G401 (cell line): ENCODE measurements around the gene MYBPHL. TPM values are rescaled to one million over a fixed set of nuclear protein-coding genes. Genes with fewer than 3 reads are reported as not detected.

Source experiments
- DNase-seq: peaks from one replicate; pipeline ENCODE4 v3.0.0-alpha.2; 2015; ENCODE audit warnings: low spot score
- in situ Hi-C: cut with HindIII; loops from 2 replicates; pipeline ENCODE4 v1.10.0; 2016; ENCODE audit warnings: low sequenced_read_pairs, mixed read lengths
- total RNA-seq: library from RNA; depleted of rRNA; stranded (reverse); fragments of >200 nt; shearing (Covaris generic); gene quantifications from 2 replicates; pipeline ENCODE4 v1.2.3, GENCODE V29; 2014

MYBPHL gene
- total RNA-seq, 1 experiment from 2014 or later: not detected

GRCh38 chr1:109269981-109270622 lies 36.7 kb downstream of the MYBPHL start:
- in situ Hi-C loops: no loop called here
- DNase-seq: no peak

GRCh38 chr1:109269212-109269980 lies 37.4 kb downstream of the MYBPHL start:
- in situ Hi-C loops: no loop called here
- no peak for DNase-seq

GRCh38 chr1:109268431-109269211 lies 38.2 kb downstream of the MYBPHL start:
- in situ Hi-C loops: no loop called here
- DNase-seq: no peak

GRCh38 chr1:109267743-109268300 lies 39.0 kb downstream of the MYBPHL start:
- in situ Hi-C loops: no loop called here
- DNase-seq: no peak

GRCh38 chr1:109266965-109267364 lies 39.8 kb downstream of the MYBPHL start:
- in situ Hi-C loops: no loop called here
- DNase-seq: no peak

GRCh38 chr1:109265741-109266330 lies 41.0 kb downstream of the MYBPHL start:
- no peak for DNase-seq
- in situ Hi-C loops: no loop called here

- DNase-seq: no peak
- in situ Hi-C loops: no loop called here
These were observed 41.8 kb downstream of the MYBPHL start for GRCh38 chr1:109265016-109265415.

GRCh38 chr1:109264379-109264755 lies 42.4 kb downstream of the MYBPHL start:
- in situ Hi-C loops: no loop called here
- no peak for DNase-seq

- peak; percentile 60 for DNase-seq
- in situ Hi-C loops: no loop called here
These were observed 43.0 kb downstream of the MYBPHL start for GRCh38 chr1:109263597-109264378.

GRCh38 chr1:109263234-109263596 lies 43.6 kb downstream of the MYBPHL start:
- in situ Hi-C loops: no loop called here
- DNase-seq: no peak

GRCh38 chr1:109262231-109263055 lies 44.4 kb downstream of the MYBPHL start:
- in situ Hi-C loops: no loop called here
- no peak for DNase-seq

- DNase-seq: no peak
- in situ Hi-C loops: no loop called here
These were observed 45.2 kb downstream of the MYBPHL start for GRCh38 chr1:109261578-109261977.

- DNase-seq: no peak
- in situ Hi-C loops: no loop called here
These were observed 45.8 kb downstream of the MYBPHL start for GRCh38 chr1:109261006-109261405.

- in situ Hi-C loops: no loop called here
- no peak for DNase-seq
These were observed 46.9 kb downstream of the MYBPHL start for GRCh38 chr1:109259674-109260557.

GRCh38 chr1:109258481-109259466 lies 48.0 kb downstream of the MYBPHL start:
- in situ Hi-C loops: no loop called here
- DNase-seq: no peak
